ENCODE measurements around the gene RCOR1.

DNA sequence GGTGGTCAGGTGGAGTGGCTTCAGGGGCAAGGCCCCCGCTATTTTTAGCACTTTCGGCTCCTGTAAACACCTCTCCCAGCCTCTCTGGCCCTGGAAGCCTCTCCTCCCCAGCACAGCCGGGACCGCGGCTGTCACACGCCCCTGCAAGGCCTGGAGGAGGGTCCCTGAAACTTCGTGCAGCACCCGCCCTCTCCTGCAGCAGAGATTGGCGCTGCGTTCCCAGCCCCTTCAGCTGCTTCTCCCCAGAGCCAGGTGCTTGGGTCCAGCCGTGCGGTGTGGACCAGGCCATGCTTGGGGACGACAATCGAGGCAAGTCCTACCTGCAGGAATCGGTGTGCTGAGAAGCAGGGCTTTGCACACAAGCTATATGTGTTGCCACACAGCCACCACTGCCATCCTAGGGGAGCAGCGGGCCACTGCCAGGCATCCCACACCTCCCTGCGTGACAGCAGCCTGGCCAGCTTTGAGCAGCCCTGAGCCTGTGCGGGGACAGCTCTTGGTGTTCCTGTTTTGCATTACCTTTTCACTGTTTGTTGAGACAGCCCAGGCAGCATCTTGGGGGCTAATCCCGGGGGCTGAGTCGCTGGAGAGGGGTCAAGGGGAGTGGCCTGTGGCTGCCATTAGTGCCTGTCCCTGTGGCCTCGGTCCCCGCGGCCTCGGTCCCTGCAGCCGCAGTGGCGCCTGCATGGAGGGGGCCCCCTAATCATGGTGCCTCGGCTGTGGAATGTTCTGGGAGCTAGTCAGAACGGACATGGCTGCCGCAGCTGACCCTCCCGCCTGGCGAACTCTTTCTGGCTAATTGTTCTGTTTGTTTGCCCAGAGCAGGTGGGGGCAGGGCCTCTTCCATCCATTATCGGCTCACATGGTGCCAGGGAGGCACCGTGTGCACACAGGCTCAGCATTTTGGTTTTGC is 157.2 kb downstream of the RCOR1 start:
- TF ChIP-seq, protein P1, sequence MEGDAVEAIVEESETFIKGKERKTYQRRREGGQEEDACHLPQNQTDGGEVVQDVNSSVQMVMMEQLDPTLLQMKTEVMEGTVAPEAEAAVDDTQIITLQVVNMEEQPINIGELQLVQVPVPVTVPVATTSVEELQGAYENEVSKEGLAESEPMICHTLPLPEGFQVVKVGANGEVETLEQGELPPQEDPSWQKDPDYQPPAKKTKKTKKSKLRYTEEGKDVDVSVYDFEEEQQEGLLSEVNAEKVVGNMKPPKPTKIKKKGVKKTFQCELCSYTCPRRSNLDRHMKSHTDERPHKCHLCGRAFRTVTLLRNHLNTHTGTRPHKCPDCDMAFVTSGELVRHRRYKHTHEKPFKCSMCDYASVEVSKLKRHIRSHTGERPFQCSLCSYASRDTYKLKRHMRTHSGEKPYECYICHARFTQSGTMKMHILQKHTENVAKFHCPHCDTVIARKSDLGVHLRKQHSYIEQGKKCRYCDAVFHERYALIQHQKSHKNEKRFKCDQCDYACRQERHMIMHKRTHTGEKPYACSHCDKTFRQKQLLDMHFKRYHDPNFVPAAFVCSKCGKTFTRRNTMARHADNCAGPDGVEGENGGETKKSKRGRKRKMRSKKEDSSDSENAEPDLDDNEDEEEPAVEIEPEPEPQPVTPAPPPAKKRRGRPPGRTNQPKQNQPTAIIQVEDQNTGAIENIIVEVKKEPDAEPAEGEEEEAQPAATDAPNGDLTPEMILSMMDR (IDR thresholded peaks at IDR 0.05) = no peak
- no peak for TF ChIP-seq POLR2A (IDR thresholded peaks at IDR 0.05)

Data from ovary (tissue), 3 donors.